Uterus (tissue), 4 donors: ENCODE data around the gene LTBP1. TPM values are rescaled to one million over a fixed set of nuclear protein-coding genes. Genes with fewer than 3 reads are reported as not detected.

Experiments
- DNase-seq, 2 donors: peaks; one replicate each; pipeline ENCODE4 v3.0.0-alpha.2; 2019 to 2020
- H3K27ac ChIP-seq, 2 donors: fragments of 200-600 bp; sonication (generic); 1 replicate in 1 of 2; 2 replicates in 1 of 2; pipeline ENCODE4 v1.5.1; 2016 to 2018
- H3K27me3 ChIP-seq, 2 donors: fragments of 200-600 bp; sonication (generic); one replicate each; pipeline ENCODE4 v1.5.1; 2018 to 2019; ENCODE audit warnings: control low read depth in 1 of 2
- H3K36me3 ChIP-seq, 2 donors: fragments of 200-600 bp; sonication (generic); one replicate each; pipeline ENCODE4 v1.5.1; 2019; ENCODE audit warnings: control low read depth in 1 of 2
- H3K4me1 ChIP-seq, 2 donors: fragments of 200-600 bp; sonication (generic); one replicate each; pipeline ENCODE4 v1.5.1; 2018 to 2019; ENCODE audit warnings: control low read depth in 1 of 2
- H3K4me3 ChIP-seq, 2 donors: fragments of 200-600 bp; sonication (generic); 1 replicate in 1 of 2; 2 replicates in 1 of 2; pipeline ENCODE4 v1.5.1; 2018 to 2019; ENCODE audit warnings: mild to moderate bottlenecking in 1 of 2
- H3K9me3 ChIP-seq, 2 donors: fragments of 200-600 bp; sonication (generic); one replicate each; pipeline ENCODE4 v1.5.1; 2019; ENCODE audit warnings: control low read depth in 1 of 2
- CTCF ChIP-seq, 4 experiments: fragments of 200-600 bp in 2 of 4; fragments of 450-650 bp in 2 of 4; sonication (generic) in 2 of 4; IDR thresholded peaks; one replicate each; pipeline ENCODE4 v1.5.1; 2016 to 2019; ENCODE audit warnings: antibody characterized with exemption in 4 of 4, mild to moderate bottlenecking in 2 of 4, moderate library complexity in 1 of 4
- POLR2A ChIP-seq, 2 donors: fragments of 450-650 bp; IDR thresholded peaks; one replicate each; pipeline ENCODE4 v1.6.1; 2016; ENCODE audit warnings: antibody characterized with exemption in 2 of 2, mild to moderate bottlenecking in 1 of 2, moderate library complexity in 1 of 2
- intact Hi-C: fragments of 100-400 bp; cut with DNase I; formaldehyde crosslinking; loops from one replicate; pipeline ENCODE4 v1.15.1; 2023; ENCODE audit warnings: low total_unique reads
- total RNA-seq, 4 donors: library from RNA; depleted of rRNA in 3 of 4; stranded (reverse); fragments of >200 nt in 3 of 4; gene quantifications; one replicate each; pipeline versions ENCODE4 v1.1.0 to v1.2.4, GENCODE V29; 2014 to 2023
- donor health status: DM: yes; HTN: yes; CAD: no.

LTBP1 gene
- total RNA-seq, 4 donors from 2014 or later: 72.5 to 322 (median 92.2) TPM

- Histone ChIP-seq H3K36me3 (no peaks in the 10 kb centered on the region), H3K9me3 (no peaks in the 10 kb centered on the region), H3K4me3 (no peak overlapping the region), H3K27me3 (no peaks in the 10 kb centered on the region), H3K4me1 (no peaks in the 10 kb centered on the region), H3K27ac (no peak overlapping the region)
- no peak for TF ChIP-seq POLR2A (IDR thresholded peaks at IDR 0.05)
- TF ChIP-seq CTCF (IDR thresholded peaks at IDR 0.05): no peak
- DNase-seq: no peak
- intact Hi-C loops: no loop called here
These were observed 144.9 kb downstream of the LTBP1 start for GRCh38 chr2:33091541-33092123.

GRCh38 chr2:33093283-33093993 is 146.7 kb downstream of the LTBP1 start:
- intact Hi-C loops: no loop called here
- Histone ChIP-seq H3K27me3 (no peaks in the 10 kb centered on the region), H3K27ac (no peak overlapping the region), H3K4me3 (no peak overlapping the region), H3K9me3 (no peaks in the 10 kb centered on the region), H3K36me3 (no peaks in the 10 kb centered on the region), H3K4me1 (no peaks in the 10 kb centered on the region)
- no peak for DNase-seq
- no peak for TF ChIP-seq CTCF (IDR thresholded peaks at IDR 0.05)
- no peak for TF ChIP-seq POLR2A (IDR thresholded peaks at IDR 0.05)

- Histone ChIP-seq H3K9me3 (no peaks in the 10 kb centered on the region), H3K27me3 (no peaks in the 10 kb centered on the region), H3K27ac (no peak overlapping the region), H3K36me3 (no peaks in the 10 kb centered on the region), H3K4me1 (no peaks in the 10 kb centered on the region), H3K4me3 (no peak overlapping the region)
- TF ChIP-seq POLR2A (IDR thresholded peaks at IDR 0.05): no peak
- TF ChIP-seq CTCF (IDR thresholded peaks at IDR 0.05): no peak
- no peak for DNase-seq
- intact Hi-C loops: no loop called here
These were observed 147.6 kb downstream of the LTBP1 start for GRCh38 chr2:33094303-33094702.

GRCh38 chr2:33099989-33100388 is 153.2 kb downstream of the LTBP1 start:
- TF ChIP-seq POLR2A (IDR thresholded peaks at IDR 0.05) (no peak), CTCF (IDR thresholded peaks at IDR 0.05) (no peak)
- intact Hi-C loops: no loop called here

GRCh38 chr2:33100921-33101320 is 154.2 kb downstream of the LTBP1 start:
- no peak overlapping the region for H3K4me3 ChIP-seq
- no peaks in the 10 kb centered on the region for H3K9me3 ChIP-seq
- no peak overlapping the region for H3K27ac ChIP-seq
- TF ChIP-seq CTCF (IDR thresholded peaks at IDR 0.05) (no peak), POLR2A (IDR thresholded peaks at IDR 0.05) (no peak)
- no peaks in the 10 kb centered on the region for H3K36me3 ChIP-seq
- no peak for DNase-seq
- no peaks in the 10 kb centered on the region for H3K4me1 ChIP-seq
- intact Hi-C loops: no loop called here
- no peaks in the 10 kb centered on the region for H3K27me3 ChIP-seq

More at GRCh38 chr2:33099989-33100388, 153.2 kb downstream of the LTBP1 start:
- Histone ChIP-seq H3K4me1 (no peaks in the 10 kb centered on the region), H3K9me3 (no peaks in the 10 kb centered on the region), H3K27ac (no peak overlapping the region), H3K36me3 (no peaks in the 10 kb centered on the region), H3K27me3 (no peaks in the 10 kb centered on the region), H3K4me3 (no peak overlapping the region)
- DNase-seq: no peak
